Muscle of arm (tissue), 12 donors: Measurements from ENCODE around the gene MUL1. TPM values are rescaled to one million over a fixed set of nuclear protein-coding genes. Genes with fewer than 3 reads are reported as not detected.
A peak's percentile ranks its signal among the peaks of the same experiment; 100 is the strongest.
"Not testable (repeated sequence)": the region's sequence is repeated elsewhere in the genome, so short reads cannot be mapped to it uniquely, and the experiment has no call there.

Experiments used
- DNase-seq: peaks from one replicate; pipeline ENCODE4 v3.0.0-alpha.2; 2013
- polyA plus RNA-seq, 12 donors: library from polyadenylated mRNA; unstranded; fragments of 120-200 nt; gene quantifications; one replicate each; pipeline ENCODE4 v1.2.1, GENCODE V29; 2013; ENCODE audit not compliant: insufficient read length in 12 of 12

Gene MUL1
- polyA plus RNA-seq, 12 donors: 14.3 to 22.1 (median 18.6) TPM; not detected in 1

DNA sequence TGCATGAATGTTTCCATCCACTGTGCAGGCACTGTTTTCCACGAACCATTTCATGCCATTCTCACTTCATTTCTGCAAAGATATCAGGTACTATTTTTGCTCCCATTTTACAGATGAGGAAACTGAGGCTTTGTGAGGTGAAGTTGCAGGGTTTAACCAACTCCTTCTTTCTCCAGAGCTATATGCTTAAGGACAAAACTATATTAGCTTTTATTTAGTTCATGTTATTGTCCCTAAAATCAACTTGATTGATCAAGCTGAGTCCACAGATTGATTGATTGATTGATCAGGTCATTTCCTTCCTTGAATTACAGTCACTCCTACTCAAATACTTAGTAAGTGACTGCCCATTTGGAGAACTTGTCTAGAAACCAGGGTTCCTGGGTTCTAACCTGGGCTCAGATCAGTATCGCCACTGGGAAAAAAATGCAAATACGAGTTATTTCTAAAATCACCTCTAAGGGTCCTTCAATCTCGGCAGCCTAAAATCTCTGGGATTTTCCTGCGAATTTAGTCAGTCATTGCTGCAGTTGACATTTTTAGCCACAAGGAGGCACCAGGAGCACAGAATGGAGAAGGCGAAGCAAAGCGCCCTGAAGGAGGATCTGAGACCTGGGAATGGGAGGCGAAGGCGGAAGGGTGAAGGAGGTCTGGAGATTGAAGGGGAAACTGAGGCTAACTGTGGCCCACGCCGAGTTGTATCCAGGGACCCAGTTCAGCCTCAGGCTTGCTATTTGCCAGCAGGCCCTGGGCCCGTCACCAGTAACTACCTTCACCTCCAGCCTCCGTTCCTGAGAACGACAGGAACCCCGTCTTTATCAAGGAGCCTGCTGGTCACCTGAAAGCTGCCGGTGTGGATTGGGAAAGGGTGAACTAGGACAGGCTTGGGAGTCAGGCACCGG is 14.3 kb upstream of the MUL1 start:
- DNase-seq: peak; percentile 80

GRCh38 chr1:20519609-20520262 is 11.8 kb upstream of the MUL1 start:
- DNase-seq: not testable (repeated sequence)

DNA sequence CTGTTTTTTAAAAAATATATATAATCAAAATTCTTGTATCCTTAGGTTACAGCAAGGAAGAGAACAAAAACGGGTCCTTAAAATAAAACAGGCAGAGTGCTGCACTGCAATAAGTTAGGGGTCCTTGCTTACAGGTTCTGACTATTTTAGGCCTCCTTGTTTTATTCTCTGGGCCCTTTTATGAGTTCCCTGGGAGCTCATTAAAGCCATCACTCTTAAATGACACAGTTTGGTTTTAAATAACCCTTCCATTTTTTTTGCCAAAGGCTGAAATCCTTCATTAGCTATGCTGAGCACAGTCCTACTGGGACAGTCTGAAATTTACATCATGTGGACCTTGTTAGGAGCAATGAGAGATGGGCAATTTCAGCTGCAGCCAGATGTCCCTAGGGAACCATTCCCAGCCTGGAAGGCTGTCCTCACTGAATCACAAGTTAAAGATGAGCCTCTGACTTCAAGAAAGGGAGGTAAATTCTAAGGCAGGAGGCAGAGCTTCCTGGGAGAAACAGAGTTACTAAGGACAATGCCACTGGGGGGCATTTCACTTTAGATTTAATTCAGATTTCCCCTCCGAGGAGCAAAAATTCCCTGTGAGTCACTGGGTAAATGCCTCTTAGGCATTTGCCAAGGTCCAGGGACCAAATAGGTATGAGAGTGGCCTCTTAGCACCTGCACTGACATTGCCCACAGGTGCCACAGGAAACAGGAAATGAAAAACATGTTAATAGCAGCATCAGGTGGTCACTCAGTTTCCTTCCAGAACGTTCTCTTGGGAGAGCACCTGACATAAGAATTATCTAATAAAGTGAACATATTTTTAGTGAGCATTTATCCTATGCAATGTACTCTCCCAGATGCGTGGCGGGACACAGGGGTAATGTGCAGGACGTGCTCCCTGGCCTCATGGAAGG is 3.8 kb upstream of the MUL1 start:
- no peak for DNase-seq

DNA sequence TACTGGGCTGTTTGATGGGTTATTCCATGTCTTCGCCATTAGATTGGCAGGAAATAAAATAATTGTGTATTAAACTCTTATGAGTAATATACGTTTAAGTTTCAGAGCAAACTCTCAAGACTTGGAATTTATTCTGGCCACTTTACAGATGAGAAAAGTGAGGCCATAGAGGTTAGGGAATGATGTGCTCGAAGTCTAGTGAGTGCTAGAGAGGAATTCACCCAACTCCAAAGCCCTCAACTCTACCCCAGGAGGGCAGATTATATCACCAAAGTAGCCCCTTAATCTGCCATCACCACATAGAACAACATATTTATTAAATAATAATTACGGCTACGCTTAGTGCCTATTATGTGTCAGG is 440 bp upstream of the MUL1 start:
- DNase-seq: no peak

- DNase-seq: no peak
Measured at GRCh38 chr1:20507248-20507563, 745 bp downstream of the MUL1 start.

GRCh38 chr1:20505488-20505887 is 2.5 kb downstream of the MUL1 start:
- no peak for DNase-seq

DNA sequence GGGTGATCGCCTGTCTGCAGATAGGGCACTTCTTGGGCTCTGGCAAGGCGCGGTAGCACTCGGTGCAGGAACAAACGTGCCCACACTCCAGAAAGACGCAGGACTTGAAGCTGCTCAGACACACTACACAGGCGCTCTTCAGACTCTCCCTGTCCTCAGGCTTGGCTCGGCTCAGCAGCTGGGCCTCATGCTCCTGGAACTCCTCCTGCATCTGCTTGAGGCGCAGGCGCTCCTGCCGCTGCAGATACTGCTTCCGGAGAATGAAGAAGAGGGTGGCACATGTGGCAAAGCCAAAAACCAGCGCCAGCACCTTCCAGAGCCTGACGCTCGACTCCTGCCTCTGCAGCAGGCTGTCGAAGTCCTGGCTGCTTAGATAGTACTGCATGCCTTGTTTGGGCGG is 7.2 kb downstream of the MUL1 start:
- DNase-seq: no peak

GRCh38 chr1:20499718-20500117 is 8.2 kb downstream of the MUL1 start:
- DNase-seq: no peak

DNA sequence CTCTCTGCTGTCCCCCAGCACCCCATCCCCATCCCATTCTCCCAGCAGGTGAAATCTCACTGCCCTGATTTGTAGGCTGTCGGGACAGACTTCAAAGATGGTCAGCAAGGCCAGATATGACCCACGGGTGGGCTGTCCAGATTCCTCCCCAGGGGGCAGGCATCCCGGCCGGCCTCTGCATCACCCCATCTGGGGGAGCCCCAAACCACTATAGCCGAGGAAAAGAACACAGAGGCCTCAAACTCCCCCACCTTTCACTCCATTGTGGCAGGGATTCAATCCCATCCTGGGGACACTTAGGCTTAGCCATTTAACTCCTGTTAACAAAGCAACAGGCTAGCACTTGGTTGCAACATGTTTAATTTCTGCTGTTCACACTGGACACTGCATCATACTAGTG is 8.8 kb downstream of the MUL1 start:
- DNase-seq: no peak

GRCh38 chr1:20498116-20498515 is 9.8 kb downstream of the MUL1 start:
- DNase-seq: no peak

- DNase-seq: no peak
Measured at GRCh38 chr1:20497506-20497905, 10.4 kb downstream of the MUL1 start.

DNA sequence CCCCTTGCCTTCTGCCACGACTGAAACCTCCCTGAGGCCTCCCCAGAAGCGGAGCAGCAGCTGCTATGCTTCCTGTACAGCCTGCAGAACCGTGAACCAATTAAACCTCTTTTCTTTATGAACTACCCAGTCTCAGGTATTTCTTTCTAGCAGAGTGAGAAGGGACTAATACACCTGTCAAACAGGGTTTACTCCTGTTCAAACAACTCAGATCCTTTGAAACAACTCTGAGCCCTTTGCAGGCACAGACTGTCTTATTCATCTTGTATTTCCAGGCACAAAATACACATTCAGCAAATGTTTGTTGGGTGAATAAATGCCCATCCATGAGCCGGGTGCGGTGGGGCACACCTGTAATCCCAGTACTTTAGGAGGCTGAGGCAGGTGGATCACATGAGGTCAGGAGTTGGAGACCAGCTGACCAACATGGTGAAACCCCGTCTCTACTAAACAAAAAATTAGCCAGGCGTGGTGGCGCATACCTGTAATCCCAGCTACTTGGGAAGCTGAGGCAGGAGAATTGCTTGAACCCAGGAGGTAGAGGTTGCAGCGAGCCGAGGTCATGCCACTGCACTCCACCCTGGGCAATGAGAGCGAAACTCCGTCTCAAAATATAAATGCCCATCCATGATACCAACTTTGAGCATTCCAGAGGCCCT is 11.1 kb downstream of the MUL1 start:
- DNase-seq: not testable (repeated sequence)

GRCh38 chr1:20496241-20496661 is 11.7 kb downstream of the MUL1 start:
- DNase-seq: no peak

- no peak for DNase-seq
Measured at GRCh38 chr1:20495661-20496060, 12.3 kb downstream of the MUL1 start.

DNA sequence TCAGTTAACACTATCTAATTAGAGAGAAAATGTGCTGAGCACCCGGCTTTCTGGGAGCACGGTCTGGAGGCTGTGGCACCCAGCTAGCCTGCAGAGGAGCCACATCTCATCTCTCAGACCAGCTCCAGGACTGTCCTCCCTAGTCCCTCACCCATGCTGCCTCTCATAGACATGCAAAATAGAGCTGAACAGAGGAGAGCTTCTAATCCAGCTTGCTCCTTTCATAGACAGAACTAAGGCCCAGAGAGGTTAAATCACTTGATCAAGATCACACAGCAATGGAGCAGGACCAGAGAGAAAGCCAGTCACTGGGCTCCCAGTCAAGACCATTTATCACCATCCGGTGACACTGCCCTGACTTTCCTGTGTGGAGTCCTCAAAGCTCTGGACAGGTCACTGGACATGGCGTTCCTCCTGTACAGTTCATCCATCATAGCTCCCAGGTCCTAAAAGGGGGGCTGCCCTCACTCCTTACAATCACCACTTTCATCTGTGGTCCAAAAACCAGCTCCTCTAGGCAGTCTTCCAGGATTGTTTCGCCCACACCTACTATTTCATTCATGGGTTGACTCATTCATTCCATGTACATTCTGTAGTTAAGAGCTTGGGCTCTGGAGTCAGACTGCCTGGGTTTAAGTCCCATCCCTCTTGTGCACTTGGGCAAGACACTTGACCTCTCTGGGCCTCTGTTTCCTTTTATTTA is 13.2 kb downstream of the MUL1 start:
- no peak for DNase-seq

DNA sequence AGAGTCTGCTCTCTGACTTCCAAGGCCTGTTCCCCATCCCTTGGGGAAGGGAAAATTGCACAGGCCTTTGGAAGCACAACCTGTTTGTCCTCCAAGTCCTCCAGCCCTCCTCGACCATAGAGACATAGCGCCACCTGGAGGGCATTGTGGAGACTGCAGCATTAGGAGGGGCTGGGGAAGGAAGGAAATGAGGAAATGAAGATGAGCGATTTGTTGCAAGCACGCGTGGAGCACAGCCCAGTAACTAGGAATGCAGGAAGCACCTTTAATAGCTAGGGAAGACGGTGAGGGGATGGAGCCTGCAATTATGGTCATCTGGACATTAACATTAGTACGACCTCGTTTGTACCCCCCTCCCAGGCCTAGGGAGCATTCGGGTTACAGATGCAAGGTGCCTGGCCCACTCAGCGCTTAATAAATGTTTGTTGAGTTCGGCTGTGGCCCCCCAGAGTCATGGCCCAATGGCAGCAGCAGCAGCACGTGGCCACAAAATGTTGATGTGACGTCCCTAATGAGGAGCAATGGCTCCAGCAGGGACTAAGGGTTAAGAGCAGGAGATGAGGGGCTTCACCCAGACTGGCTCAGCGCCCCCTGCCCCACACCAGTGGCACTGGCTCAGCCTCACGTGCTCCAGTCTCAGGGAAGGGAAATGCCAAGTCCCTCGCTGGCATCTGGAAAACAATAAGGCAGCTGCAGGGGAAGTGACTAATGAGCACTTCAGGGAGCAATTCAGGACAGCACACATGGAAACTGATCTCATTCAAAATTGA is 13.9 kb downstream of the MUL1 start:
- DNase-seq: peak; percentile 88

DNA sequence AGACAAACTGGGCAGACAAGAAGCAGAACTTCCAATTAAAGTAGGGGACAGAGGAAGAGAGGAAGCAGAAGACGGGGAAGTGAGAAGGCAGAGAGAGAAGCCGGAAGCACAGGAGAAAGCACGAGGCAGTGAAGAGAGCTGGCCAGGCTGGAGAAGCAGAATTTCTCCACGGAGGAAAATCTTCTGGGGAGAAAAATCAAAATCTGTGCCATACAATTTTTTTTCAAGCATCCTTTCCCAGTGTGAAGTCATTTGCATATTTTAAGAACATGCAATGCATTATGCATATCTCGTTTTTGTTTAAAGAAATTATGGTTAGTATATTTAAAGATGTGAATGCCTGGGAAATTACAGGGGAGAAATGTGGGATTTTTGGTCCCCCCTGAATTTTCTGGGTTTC is 14.6 kb downstream of the MUL1 start:
- no peak for DNase-seq

- DNase-seq: no peak
Measured at GRCh38 chr1:20492751-20493150, 15.2 kb downstream of the MUL1 start.

DNA sequence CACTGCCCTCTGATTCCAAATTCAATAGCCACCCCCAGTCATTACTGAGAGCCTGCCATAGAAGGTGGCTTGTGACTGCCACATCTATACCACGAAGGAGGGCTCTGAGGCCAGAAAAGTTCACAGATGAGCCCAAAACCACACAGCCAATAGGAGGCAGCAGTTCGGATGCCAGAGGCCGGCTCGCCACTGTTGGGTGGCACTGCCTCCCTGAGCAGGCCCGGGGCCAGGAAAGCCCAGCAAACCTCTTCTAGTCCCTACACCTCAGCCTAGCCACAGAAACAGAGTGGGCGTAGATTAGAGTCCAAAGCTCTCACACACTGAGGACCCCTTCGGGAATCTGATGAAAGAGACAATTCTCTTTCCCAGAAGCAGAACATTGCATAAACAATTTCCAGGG is 16.1 kb downstream of the MUL1 start:
- no peak for DNase-seq

DNA sequence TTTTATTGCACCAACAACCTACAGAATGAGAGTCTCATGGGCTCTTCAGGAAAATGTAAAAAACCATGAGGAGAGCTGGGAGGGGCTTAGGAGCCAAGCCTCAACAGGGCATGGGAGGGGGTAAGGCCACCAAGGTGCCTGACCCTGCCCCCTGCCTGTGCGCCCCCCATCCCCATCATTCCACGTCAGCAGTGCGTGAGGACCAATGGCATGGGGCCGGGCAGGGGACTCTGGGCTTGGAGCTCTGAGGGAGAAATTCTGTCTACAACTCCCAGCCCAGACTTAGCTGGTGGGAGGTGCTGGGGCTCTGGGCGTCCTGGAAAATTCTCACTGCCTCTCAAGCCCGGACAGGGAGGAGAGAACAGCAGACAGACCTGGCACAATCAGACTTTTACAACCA is 16.8 kb downstream of the MUL1 start:
- DNase-seq: no peak

DNA sequence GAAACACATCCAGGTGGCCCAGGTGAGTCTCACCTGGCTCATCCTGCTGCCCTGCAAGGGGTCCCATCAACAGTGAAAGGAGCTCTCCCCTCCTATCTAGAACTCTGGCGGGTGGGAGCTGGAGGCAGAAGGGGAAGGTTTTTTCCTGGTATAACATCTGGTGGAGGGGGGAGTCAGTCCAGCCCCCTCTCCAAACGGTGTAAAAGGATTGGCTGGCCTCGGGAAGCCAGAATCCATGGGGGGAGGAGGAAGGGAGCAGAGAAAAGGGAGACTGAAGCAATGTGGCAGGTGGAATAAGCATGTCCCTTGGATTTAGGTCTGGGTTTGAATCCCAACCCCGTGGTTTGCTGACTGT is 20.7 kb downstream of the MUL1 start:
- DNase-seq: no peak
